ENCODE data around the gene RANBP1.

RANBP1 gene

DNA sequence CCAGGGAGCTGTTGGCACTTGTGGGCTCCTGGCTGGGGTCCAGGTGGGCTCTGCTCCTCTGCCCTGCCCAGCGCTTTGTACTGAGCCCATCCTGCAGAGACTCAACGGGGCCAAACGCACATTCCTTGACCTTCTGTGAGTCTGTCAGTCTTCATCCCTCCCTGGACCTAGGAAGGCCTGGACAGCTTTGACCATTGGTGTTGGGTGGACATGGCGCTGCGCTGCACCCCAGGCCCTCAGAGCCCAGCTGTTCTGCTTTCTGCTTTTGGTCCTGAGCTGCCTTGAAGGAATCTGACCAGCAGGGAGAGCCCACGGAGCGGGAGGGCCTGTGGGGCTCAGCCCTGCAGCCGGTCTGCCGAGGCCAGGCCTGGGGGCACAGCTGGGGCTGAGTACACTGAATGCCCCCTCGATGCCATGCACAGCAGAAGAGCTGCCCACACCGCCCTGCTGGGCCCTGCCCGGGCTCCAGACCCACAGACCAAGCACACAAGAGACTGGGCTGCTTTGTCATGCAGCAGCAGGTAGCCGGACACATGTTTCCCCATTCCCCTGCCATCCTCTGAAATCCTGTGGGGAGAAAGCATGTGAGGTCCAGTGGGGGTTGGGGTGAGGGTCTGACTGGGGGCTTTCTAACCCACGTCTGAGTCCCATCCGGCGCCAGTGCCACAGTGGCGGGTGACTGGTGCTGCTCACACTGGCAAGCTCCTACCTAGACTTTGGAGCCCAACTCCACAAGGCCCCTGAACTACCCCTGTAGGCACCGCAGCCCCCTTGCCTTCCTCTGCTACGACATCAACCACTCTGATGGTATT is 59.1 kb downstream of the RANBP1 start:
- DNase-seq (ENCODE audit: low read depth): no peak

GRCh38 chr22:20175597-20175900 is 59.6 kb downstream of the RANBP1 start:
- no peak for DNase-seq (ENCODE audit: low read depth)

DNA sequence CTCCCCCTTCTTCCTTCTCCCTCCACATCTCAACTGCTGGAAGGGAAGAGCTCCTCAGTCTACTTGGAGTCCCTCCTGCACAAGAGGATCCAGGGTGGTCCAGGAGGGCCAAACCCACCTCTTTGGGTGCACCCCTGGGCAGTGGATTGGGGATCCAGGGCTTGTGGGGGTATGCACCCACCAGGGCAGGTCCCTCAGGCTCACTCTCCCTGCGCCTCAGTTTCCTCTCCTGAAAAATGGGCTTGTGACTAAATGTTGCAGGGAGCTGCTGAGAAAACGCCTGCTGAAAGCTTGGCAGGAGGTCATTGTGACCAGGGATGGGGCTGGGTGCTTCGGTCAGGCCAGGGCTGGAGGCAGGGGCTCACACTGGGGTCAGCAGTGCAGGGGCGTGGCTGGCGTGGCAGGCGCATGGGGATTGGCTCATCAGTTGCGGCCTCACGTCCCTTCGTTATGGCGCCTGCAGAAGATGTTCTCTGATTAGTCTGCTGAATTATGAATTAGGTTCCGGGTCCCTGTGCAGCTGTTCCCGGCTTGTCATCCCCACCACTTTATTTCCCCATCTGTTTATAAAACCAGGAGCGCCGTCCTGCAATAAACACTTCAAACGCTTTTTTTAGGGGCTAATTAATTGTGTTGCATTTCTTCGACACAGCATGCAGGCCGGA is 60.6 kb downstream of the RANBP1 start:
- DNase-seq (ENCODE audit: low read depth): no peak

Data from stimulated activated CD8-positive, alpha-beta memory T cell treated with anti-CD3 and anti-CD28 coated beads, Interleukin-7, amount 100 ng/mL, for 24 hours (primary cell).